Measurements from ENCODE around the gene ZNF778. TPM values are rescaled to one million over a fixed set of nuclear protein-coding genes. Genes with fewer than 3 reads are reported as not detected.

ZNF778 gene
- total RNA-seq (2022; extraction: Qiagen RNA extraction; ENCODE audit: low read depth): 9.3 to 13.1 TPM (median 9.9 TPM) in 5 replicates

DNA sequence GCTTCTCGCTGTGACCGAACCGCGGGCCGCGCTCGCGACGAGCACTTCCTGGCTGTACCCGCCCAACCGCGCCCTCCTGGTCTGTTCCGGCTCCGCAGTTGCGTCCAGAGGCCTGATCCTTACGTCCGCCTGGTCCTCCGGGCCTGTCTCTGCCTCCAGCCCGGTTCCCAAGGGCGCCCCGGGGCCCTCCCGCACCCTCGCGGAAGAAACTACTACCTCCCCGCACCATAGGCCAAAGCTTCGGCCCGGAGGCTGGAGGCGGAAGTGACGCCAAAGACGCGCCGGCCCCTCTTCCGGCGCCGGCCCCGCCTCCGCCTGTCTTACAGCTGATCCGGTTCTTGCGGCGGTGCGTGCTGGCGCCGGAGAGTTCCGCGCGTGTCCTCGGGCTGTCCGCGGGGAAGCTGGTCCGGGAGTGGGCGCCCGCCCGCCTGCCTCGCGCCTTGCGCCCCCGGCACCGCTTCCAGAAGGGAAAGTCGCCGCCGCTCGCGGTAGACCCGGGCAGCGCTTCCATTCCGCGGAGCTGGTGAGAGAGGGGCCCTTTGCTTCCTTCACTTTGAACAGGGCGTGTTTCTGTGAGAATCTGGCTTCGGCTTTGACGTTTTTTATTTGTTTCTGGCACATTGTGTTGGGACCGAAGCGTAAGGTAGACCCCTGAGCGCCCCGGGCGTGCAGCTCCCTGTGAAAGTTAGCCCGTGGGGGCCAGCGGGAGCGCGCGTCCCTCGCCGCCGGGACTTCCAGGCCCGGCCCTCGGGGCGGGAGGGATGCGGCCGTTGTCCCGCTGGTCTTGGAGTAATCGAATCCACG, at the start of gene ZNF778:
Gene ZNF778 (plus strand): TSS at position 316 of the 804 bp plus-strand sequence. CDS start 3,425 bp downstream, outside the sequence.

GRCh38 chr16:89171216-89172170, 46.0 kb upstream of the ZNF778 start, which contains the start of gene CDH15:
TSS of gene CDH15 (plus strand) at chr16:89171748. CDS start at chr16:89171832, 84 bp downstream.

GRCh38 chr16:89200124-89200849, 17.2 kb upstream of the ZNF778 start, which contains the start of gene SLC22A31:
TSS of gene SLC22A31 (minus strand) at chr16:89200537. CDS start at chr16:89200501, 36 bp downstream.

Other genes with a start within 250 kb of the ZNF778 start
- 0.18 to 0.57 TPM (median 0.46 TPM) in 5 replicates for gene CBFA2T3, start 240.5 kb upstream of the ZNF778 start, total RNA-seq (2022; extraction: Qiagen RNA extraction; ENCODE audit: low read depth)
- gene ACSF3, start 123.9 kb upstream of the ZNF778 start, total RNA-seq (2022; extraction: Qiagen RNA extraction; ENCODE audit: low read depth): 14.7 to 19.8 TPM (median 18.2 TPM) in 5 replicates
- 0.05 to 0.19 TPM (median 0.14 TPM) in 5 replicates for gene CDH15, start 46.0 kb upstream of the ZNF778 start, total RNA-seq (2022; extraction: Qiagen RNA extraction; ENCODE audit: low read depth)
- gene SLC22A31, start 17.2 kb upstream of the ZNF778 start, total RNA-seq (2022; extraction: Qiagen RNA extraction; ENCODE audit: low read depth): 0.83 to 2.1 TPM (median 1.5 TPM) in 5 replicates